Vagina (tissue), 2 donors: ENCODE data around the gene GABRB3. TPM values are rescaled to one million over a fixed set of nuclear protein-coding genes. Genes with fewer than 3 reads are reported as not detected.

Source experiments
- DNase-seq, 2 donors: peaks; one replicate each; pipeline ENCODE4 v3.0.0-alpha.2; 2017; ENCODE audit errors: extremely low spot score in 2 of 2
- H3K27ac ChIP-seq: fragments of 200-600 bp; sonication (generic); one replicate; pipeline ENCODE4 v1.5.1; 2019
- H3K27me3 ChIP-seq: fragments of 200-600 bp; sonication (generic); one replicate; pipeline ENCODE4 v1.5.1; 2019
- H3K36me3 ChIP-seq, 2 donors: fragments of 200-600 bp; sonication (generic); one replicate each; pipeline ENCODE4 v1.5.1; 2017 to 2019
- H3K4me1 ChIP-seq: fragments of 200-600 bp; sonication (generic); one replicate; pipeline ENCODE4 v1.5.1; 2019
- H3K4me3 ChIP-seq, 2 donors: fragments of 200-600 bp; sonication (generic); 1 replicate in 1 of 2; 2 replicates in 1 of 2; pipeline ENCODE4 v1.5.1; 2016 to 2019
- H3K9me3 ChIP-seq: fragments of 200-600 bp; sonication (generic); one replicate; pipeline ENCODE4 v1.5.1; 2019
- POLR2A ChIP-seq, 2 donors: fragments of 450-650 bp; IDR thresholded peaks; one replicate each; pipeline ENCODE4 v1.6.1; 2017; ENCODE audit warnings: antibody characterized with exemption in 2 of 2, mild to moderate bottlenecking in 2 of 2, moderate library complexity in 2 of 2
- POLR2AphosphoS5 ChIP-seq, 2 donors: sonication (generic); formaldehyde crosslinking; IDR thresholded peaks; one replicate each; pipeline ENCODE4 v1.9.0; 2017; ENCODE audit warnings: antibody characterized with exemption in 2 of 2, mild to moderate bottlenecking in 2 of 2, low read depth in 1 of 2; ENCODE audit not compliant: insufficient read depth in 1 of 2
- intact Hi-C: fragments of 100-400 bp; cut with DNase I; formaldehyde crosslinking; loops from one replicate; pipeline ENCODE4 v1.15.1; 2023
- total RNA-seq: library from RNA; depleted of rRNA; stranded (reverse); fragments of >200 nt; gene quantifications from one replicate; pipeline ENCODE4 v1.2.3, GENCODE V29; 2016
- TF ChIP-seq, protein P1 (sequence below), 3 experiments: fragments of 450-650 bp in 2 of 3; fragments of 200-600 bp in 1 of 3; sonication (generic) in 1 of 3; IDR thresholded peaks; one replicate each; pipeline ENCODE4 v1.5.1; 2017 to 2019; ENCODE audit warnings: antibody characterized with exemption in 3 of 3, mild to moderate bottlenecking in 2 of 3, moderate library complexity in 2 of 3

GABRB3 gene
- total RNA-seq, 1 donor from 2014 or later = not detected

DNA sequence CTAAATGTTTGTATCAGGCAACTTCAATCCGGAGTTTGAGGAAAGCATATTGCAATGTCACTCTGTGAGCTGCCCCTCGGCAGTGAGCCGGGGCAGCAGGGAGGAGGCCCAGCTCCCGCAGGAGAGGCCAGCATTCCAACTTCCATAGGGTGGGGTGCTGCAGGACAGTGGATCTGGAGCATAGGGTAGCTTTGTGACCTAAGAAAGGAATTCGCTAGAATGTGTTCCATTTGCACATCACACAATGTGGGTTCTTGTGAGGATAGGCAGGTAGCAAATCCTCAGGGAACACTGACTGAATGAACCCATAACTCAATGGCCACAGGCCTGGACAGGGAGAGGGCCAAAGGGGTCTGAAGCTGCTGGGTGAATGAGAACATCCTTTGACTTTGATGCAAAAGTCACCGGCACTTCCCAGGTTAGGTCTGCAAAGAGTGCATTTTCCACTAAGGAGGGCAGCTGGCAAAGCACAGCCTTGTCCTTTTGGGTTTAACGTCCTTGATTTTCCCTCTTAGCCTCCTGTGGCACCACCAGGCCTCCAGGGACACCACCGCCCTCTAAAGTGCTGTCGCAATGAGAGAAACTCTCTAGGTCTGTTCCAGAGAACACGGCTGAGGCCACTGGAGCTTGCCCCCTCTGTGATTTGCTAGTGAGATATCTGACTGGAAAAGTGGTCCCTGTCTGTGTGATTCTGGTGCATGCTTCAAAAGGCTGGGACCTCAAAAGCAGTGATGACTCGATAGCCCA is 36.2 kb downstream of the GABRB3 start:
- TF ChIP-seq POLR2AphosphoS5 (IDR thresholded peaks at IDR 0.05; ENCODE audit: insufficient read depth in 1 of 2, low read depth in 1 of 2) = no peak
- TF ChIP-seq POLR2A (IDR thresholded peaks at IDR 0.05) = no peak
- TF ChIP-seq, protein P1, sequence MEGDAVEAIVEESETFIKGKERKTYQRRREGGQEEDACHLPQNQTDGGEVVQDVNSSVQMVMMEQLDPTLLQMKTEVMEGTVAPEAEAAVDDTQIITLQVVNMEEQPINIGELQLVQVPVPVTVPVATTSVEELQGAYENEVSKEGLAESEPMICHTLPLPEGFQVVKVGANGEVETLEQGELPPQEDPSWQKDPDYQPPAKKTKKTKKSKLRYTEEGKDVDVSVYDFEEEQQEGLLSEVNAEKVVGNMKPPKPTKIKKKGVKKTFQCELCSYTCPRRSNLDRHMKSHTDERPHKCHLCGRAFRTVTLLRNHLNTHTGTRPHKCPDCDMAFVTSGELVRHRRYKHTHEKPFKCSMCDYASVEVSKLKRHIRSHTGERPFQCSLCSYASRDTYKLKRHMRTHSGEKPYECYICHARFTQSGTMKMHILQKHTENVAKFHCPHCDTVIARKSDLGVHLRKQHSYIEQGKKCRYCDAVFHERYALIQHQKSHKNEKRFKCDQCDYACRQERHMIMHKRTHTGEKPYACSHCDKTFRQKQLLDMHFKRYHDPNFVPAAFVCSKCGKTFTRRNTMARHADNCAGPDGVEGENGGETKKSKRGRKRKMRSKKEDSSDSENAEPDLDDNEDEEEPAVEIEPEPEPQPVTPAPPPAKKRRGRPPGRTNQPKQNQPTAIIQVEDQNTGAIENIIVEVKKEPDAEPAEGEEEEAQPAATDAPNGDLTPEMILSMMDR (IDR thresholded peaks at IDR 0.05) = no peak
- DNase-seq = no peak
- intact Hi-C loops = no loop called here

DNA sequence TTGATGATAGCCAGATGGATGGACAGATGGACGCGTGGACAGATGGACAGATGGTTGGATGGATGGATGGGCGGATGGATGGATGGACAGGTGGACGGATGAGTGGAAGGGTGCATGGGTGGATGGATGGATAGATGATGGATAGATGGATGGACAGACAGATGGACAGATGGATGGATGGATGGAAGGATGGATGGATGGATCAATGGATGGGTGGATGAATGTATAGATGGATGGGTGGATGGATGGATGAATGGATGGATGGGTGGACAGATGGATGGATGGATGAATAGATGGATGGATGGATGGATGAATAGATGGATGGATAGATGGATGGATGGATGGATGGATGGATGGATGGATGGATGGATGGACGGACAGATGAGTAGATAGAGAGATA is 40.9 kb downstream of the GABRB3 start:
- no peak for DNase-seq
- no peak for TF ChIP-seq POLR2A (IDR thresholded peaks at IDR 0.05)
- TF ChIP-seq, protein P1 (IDR thresholded peaks at IDR 0.05) = no peak
- TF ChIP-seq POLR2AphosphoS5 (IDR thresholded peaks at IDR 0.05; ENCODE audit: insufficient read depth in 1 of 2, low read depth in 1 of 2) = no peak
- Histone ChIP-seq H3K9me3 (no peaks in the 10 kb centered on the region), H3K4me3 (no peak overlapping the region), H3K36me3 (no peaks in the 10 kb centered on the region), H3K4me1 (no peaks in the 10 kb centered on the region), H3K27ac (no peak overlapping the region), H3K27me3 (no peaks in the 10 kb centered on the region)
- intact Hi-C loops = no loop called here

More for the DNA sequence above, 36.2 kb downstream of the GABRB3 start:
- H3K36me3 ChIP-seq = no peaks in the 10 kb centered on the region
- no peak overlapping the region for H3K4me3 ChIP-seq
- no peaks in the 10 kb centered on the region for H3K9me3 ChIP-seq
- no peaks in the 10 kb centered on the region for H3K27me3 ChIP-seq
- no peak overlapping the region for H3K27ac ChIP-seq
- no peaks in the 10 kb centered on the region for H3K4me1 ChIP-seq

DNA sequence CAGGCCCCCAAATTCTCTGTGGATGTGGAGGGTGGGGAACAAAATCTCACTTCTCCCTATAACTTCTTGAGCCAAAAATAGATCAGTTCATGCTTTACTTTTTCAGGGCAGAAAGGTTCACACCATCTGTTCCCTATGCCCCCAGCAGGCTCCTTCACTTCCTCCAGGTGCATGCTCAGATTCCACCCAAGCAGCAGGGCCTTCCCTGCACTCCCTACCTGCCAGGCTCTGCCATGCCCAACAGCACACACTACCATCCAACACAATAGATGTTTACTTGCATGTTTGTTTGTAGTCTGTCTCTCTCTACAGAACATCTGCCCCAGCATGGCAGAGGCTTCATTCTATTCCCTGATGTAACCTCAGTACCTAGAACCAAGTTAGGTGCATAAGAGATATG is 43.3 kb downstream of the GABRB3 start:
- intact Hi-C loops = no loop called here
- no peak overlapping the region for H3K4me3 ChIP-seq
- H3K27me3 ChIP-seq = no peaks in the 10 kb centered on the region
- H3K36me3 ChIP-seq = no peaks in the 10 kb centered on the region
- no peaks in the 10 kb centered on the region for H3K9me3 ChIP-seq
- H3K27ac ChIP-seq = no peak overlapping the region
- DNase-seq = no peak
- H3K4me1 ChIP-seq = no peaks in the 10 kb centered on the region
- TF ChIP-seq POLR2AphosphoS5 (IDR thresholded peaks at IDR 0.05; ENCODE audit: insufficient read depth in 1 of 2, low read depth in 1 of 2) (no peak), POLR2A (IDR thresholded peaks at IDR 0.05) (no peak)
- TF ChIP-seq, protein P1 (IDR thresholded peaks at IDR 0.05) = no peak

DNA sequence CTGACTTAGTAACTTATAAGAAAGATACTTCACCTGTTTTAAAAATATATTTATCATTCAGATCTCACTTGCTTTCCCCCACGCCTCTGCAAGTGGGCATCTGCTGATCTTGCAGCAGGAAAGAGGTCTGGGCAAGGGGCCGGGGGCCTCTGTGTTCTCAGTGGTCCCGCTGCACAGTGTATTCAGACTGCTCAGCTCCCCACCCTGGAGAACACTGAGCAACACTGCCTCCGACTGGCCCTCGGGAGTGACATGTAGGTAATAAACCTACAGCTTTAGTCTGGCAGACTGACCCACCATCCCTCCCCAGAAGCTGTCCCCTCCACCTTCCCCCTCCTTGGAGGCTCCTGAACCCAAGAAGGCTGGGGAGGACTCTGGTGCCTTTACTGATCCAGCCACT is 43.8 kb downstream of the GABRB3 start:
- no peak overlapping the region for H3K27ac ChIP-seq
- no peaks in the 10 kb centered on the region for H3K36me3 ChIP-seq
- no peaks in the 10 kb centered on the region for H3K4me1 ChIP-seq
- no peaks in the 10 kb centered on the region for H3K27me3 ChIP-seq
- no peaks in the 10 kb centered on the region for H3K9me3 ChIP-seq
- no peak overlapping the region for H3K4me3 ChIP-seq
- no peak for DNase-seq
- intact Hi-C loops = no loop called here
- TF ChIP-seq POLR2AphosphoS5 (IDR thresholded peaks at IDR 0.05; ENCODE audit: insufficient read depth in 1 of 2, low read depth in 1 of 2) (no peak), POLR2A (IDR thresholded peaks at IDR 0.05) (no peak)
- TF ChIP-seq, protein P1 (IDR thresholded peaks at IDR 0.05) = no peak

DNA sequence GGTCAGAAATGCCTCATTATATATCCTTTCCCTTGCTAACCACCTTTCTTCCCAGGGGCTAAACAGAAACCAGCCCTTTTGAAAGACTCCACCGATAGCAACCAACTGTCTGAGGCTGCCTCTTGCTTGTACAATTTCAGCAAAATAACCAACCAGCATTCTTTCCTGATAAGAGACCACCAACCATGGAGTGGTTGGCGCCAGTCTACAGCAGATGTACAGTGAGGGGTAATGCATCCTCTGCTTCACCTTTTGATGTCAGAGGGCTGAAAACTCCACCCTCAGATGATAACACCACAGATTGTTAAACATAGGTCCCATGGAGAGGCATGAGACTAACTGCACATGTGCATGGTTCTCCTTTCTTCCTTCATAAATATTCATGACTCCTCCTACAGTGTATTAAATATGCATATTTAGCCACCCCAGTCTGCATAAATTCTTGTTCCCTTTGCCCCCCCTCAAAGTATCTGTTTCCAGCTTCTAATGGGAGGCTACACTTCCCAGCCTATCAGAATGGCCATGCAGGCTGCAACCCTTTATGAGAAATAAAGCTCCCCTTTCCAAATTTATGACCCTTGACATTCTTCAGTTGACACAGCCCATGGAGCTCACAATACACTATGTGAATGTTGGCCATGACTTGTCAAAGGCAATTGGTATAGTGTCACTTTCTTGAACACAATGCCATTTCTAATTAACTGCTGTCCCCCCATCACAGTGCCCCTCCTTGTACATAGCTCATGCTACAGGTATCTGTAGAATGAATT is 48.3 kb downstream of the GABRB3 start:
- no peaks in the 10 kb centered on the region for H3K9me3 ChIP-seq
- no peak overlapping the region for H3K27ac ChIP-seq
- H3K4me3 ChIP-seq = no peak overlapping the region

More for the DNA sequence above, 48.3 kb downstream of the GABRB3 start:
- DNase-seq = no peak
- Histone ChIP-seq H3K27me3 (no peaks in the 10 kb centered on the region), H3K36me3 (no peaks in the 10 kb centered on the region), H3K4me1 (no peaks in the 10 kb centered on the region)
- no peak for TF ChIP-seq POLR2A (IDR thresholded peaks at IDR 0.05)
- TF ChIP-seq POLR2AphosphoS5 (IDR thresholded peaks at IDR 0.05; ENCODE audit: insufficient read depth in 1 of 2, low read depth in 1 of 2) = no peak
- TF ChIP-seq, protein P1 (IDR thresholded peaks at IDR 0.05) = no peak
- intact Hi-C loops = no loop called here
